Hepatocyte (in vitro differentiated cells): ENCODE measurements around the gene STAC3. TPM values are rescaled to one million over a fixed set of nuclear protein-coding genes. Genes with fewer than 3 reads are reported as not detected.

Source experiments
- DNase-seq: peaks from one replicate; pipeline ENCODE4 v3.0.0-alpha.2; 2016; ENCODE audit warnings: low spot score
- H2AFZ ChIP-seq: fragments of 200-600 bp; sonication (generic); 2 replicates; pipeline ENCODE4 v1.6.0; 2016; ENCODE audit warnings: antibody characterized with exemption, mild to moderate bottlenecking
- H3K27ac ChIP-seq: fragments of 200-600 bp; sonication (generic); 2 replicates; pipeline ENCODE4 v1.5.1; 2016; ENCODE audit warnings: mild to moderate bottlenecking
- H3K27me3 ChIP-seq: fragments of 200-600 bp; sonication (generic); 2 replicates; pipeline ENCODE4 v1.6.1; 2016
- H3K36me3 ChIP-seq: fragments of 200-600 bp; sonication (generic); replicated peaks from 2 replicates; pipeline ENCODE4 v1.5.1; 2016; ENCODE audit warnings: low read depth; ENCODE audit not compliant: insufficient read depth
- H3K4me1 ChIP-seq: fragments of 200-600 bp; sonication (generic); 2 replicates; pipeline ENCODE4 v1.5.1; 2016; ENCODE audit warnings: mild to moderate bottlenecking, moderate library complexity; ENCODE audit not compliant: insufficient read depth
- H3K4me2 ChIP-seq: fragments of 200-600 bp; sonication (generic); 2 replicates; pipeline ENCODE4 v1.6.0; 2016
- H3K4me3 ChIP-seq: fragments of 200-600 bp; sonication (generic); 2 replicates; pipeline ENCODE4 v1.5.1; 2016; ENCODE audit warnings: mild to moderate bottlenecking
- H3K79me2 ChIP-seq: fragments of 200-600 bp; sonication (generic); 2 replicates; pipeline ENCODE4 v1.6.0; 2017; ENCODE audit warnings: mild to moderate bottlenecking
- H3K9me2 ChIP-seq: fragments of 200-600 bp; sonication (generic); replicated peaks from 2 replicates; pipeline ENCODE4 v1.6.0; 2017; ENCODE audit warnings: mild to moderate bottlenecking; ENCODE audit not compliant: insufficient read depth
- H3K9me3 ChIP-seq: fragments of 200-600 bp; sonication (generic); 2 replicates; pipeline ENCODE4 v1.5.1; 2016; ENCODE audit warnings: low read depth, mild to moderate bottlenecking
- H4K20me1 ChIP-seq: fragments of 200-600 bp; sonication (generic); 2 replicates; pipeline ENCODE4 v1.6.0; 2016; ENCODE audit warnings: mild to moderate bottlenecking; ENCODE audit not compliant: insufficient read depth, poor library complexity, severe bottlenecking
- EZH2 ChIP-seq: fragments of 200-600 bp; sonication (generic); IDR thresholded peaks from 2 replicates; pipeline ENCODE4 v1.6.1; 2016; ENCODE audit warnings: antibody characterized with exemption, mild to moderate bottlenecking, borderline replicate concordance
- EZH2phosphoT487 ChIP-seq: fragments of 200-600 bp; sonication (generic); IDR thresholded peaks from one replicate; pipeline ENCODE4 v1.6.1; 2018; ENCODE audit warnings: antibody characterized with exemption, mild to moderate bottlenecking, low read depth, moderate library complexity; ENCODE audit not compliant: unreplicated experiment, severe bottlenecking
- WGBS: methylation state at CpG from one replicate; pipeline ENCODE4 v1.1.6; 2016; ENCODE audit warnings: low lambda C conversion rate; ENCODE audit errors: missing lambda C conversion rate; 5-methylcytosine and 5-hydroxymethylcytosine counted together
- polyA plus RNA-seq: library from polyadenylated mRNA; unstranded; fragments of >200 nt; fragmentation: Nextera tagmentation; extraction: Ambion mirVana; gene quantifications from 2 replicates; pipeline ENCODE4 v1.2.1, GENCODE V29; 2016
- total RNA-seq: library from RNA; depleted of rRNA; stranded (reverse); fragments of >200 nt; gene quantifications from 2 replicates; pipeline ENCODE4 v1.2.3, GENCODE V29; 2014
- TF ChIP-seq, protein P1 (sequence below): fragments of 200-600 bp; sonication (generic); IDR thresholded peaks from 2 replicates; pipeline ENCODE4 v1.5.1; 2016; ENCODE audit warnings: antibody characterized with exemption, mild to moderate bottlenecking; ENCODE audit not compliant: poor library complexity

STAC3 gene
- total and polyA plus RNA-seq, 2 experiments from 2014 or later: 0.23 to 0.83 TPM

DNA sequence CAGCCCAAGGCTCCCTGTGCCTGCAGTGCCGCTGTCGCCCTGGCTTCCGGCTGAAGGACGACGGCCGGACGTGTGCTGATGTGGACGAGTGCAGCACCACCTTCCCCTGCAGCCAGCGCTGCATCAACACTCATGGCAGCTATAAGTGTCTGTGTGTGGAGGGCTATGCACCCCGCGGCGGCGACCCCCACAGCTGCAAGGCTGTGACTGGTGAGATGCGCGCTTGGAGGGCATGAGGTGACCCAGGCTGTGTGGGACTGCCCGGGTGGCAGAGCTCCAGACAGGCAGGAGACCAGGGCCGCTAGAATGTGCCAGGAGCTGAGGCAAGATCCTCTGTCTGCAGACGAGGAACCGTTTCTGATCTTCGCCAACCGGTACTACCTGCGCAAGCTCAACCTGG lies 54.0 kb downstream of the STAC3 start:
- no peaks in the 10 kb centered on the region for H4K20me1 ChIP-seq
- no peak for TF ChIP-seq EZH2
- no peak for TF ChIP-seq EZH2phosphoT487

DNA sequence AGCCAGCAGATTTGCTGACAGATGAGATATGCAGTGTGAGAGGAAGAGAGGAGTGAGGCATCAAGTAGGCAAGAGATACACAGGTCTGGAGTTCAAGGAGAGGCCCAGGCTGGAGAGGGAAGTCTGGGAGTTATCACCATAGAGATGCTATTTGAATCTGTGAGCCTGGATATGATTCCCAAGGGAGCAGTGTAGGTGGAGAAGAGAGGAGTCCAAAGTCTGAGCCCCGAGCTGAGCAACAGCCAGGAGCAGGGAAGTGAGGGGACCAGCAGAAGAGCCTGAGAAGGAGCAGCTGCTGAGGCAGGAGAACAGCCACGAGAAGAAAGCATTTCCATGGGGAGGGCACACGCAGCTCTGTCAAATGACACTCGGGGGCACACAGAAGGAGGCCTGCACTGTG lies 54.5 kb downstream of the STAC3 start:
- Histone ChIP-seq H3K4me1 (no peaks in the 10 kb centered on the region), H3K27ac (no peak overlapping the region), H3K4me3 (no peak overlapping the region), H3K9me3 (no peaks in the 10 kb centered on the region), H4K20me1 (no peaks in the 10 kb centered on the region), H3K9me2 (no peaks in the 10 kb centered on the region), H3K79me2 (no peaks in the 10 kb centered on the region), H3K27me3 (no peaks in the 10 kb centered on the region), H3K4me2 (no peak overlapping the region), H2AFZ (no peak overlapping the region), H3K36me3 (no peaks in the 10 kb centered on the region)
- no peak for DNase-seq
- WGBS: 80% methylated on average over 3 of the region's 4 CpGs
- TF ChIP-seq, protein P1, sequence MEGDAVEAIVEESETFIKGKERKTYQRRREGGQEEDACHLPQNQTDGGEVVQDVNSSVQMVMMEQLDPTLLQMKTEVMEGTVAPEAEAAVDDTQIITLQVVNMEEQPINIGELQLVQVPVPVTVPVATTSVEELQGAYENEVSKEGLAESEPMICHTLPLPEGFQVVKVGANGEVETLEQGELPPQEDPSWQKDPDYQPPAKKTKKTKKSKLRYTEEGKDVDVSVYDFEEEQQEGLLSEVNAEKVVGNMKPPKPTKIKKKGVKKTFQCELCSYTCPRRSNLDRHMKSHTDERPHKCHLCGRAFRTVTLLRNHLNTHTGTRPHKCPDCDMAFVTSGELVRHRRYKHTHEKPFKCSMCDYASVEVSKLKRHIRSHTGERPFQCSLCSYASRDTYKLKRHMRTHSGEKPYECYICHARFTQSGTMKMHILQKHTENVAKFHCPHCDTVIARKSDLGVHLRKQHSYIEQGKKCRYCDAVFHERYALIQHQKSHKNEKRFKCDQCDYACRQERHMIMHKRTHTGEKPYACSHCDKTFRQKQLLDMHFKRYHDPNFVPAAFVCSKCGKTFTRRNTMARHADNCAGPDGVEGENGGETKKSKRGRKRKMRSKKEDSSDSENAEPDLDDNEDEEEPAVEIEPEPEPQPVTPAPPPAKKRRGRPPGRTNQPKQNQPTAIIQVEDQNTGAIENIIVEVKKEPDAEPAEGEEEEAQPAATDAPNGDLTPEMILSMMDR: no peak
- TF ChIP-seq EZH2: no peak
- no peak for TF ChIP-seq EZH2phosphoT487

More for the DNA sequence above, 54.0 kb downstream of the STAC3 start:
- Histone ChIP-seq H3K9me3 (no peaks in the 10 kb centered on the region), H3K9me2 (no peaks in the 10 kb centered on the region), H3K27me3 (no peaks in the 10 kb centered on the region), H2AFZ (no peak overlapping the region), H3K36me3 (no peaks in the 10 kb centered on the region), H3K4me2 (no peak overlapping the region), H3K4me1 (no peaks in the 10 kb centered on the region), H3K27ac (no peak overlapping the region), H3K4me3 (no peak overlapping the region), H3K79me2 (no peaks in the 10 kb centered on the region)
- no peak for DNase-seq
- 97% methylated on average over 22 of the region's 22 CpGs for WGBS

DNA sequence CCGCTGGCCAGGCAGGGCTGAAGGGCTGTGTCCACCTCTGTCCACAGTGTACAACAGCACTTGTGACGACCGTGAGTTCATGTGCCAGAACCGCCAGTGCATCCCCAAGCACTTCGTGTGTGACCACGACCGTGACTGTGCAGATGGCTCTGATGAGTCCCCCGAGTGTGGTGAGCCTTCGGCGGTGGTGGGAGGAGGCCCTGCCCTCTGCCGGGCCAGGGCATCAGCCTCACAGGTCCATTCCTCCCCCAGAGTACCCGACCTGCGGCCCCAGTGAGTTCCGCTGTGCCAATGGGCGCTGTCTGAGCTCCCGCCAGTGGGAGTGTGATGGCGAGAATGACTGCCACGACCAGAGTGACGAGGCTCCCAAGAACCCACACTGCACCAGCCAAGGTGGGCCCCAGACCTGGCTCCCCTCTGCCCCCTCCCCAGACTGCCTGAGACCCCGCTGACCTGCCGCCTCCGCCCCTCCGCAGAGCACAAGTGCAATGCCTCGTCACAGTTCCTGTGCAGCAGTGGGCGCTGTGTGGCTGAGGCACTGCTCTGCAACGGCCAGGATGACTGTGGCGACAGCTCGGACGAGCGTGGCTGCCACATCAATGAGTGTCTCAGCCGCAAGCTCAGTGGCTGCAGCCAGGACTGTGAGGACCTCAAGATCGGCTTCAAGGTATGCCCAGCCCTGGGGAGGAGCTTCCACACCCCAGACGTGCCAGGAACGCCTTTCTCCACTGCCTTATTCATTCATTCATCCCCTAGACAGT lies 55.2 kb downstream of the STAC3 start:
- no peak for DNase-seq
- no peaks in the 10 kb centered on the region for H3K9me3 ChIP-seq
- no peak for TF ChIP-seq EZH2phosphoT487
- no peak for TF ChIP-seq EZH2
- TF ChIP-seq, protein P1: no peak
- H3K36me3 ChIP-seq: no peaks in the 10 kb centered on the region
- H4K20me1 ChIP-seq: no peaks in the 10 kb centered on the region
- no peak overlapping the region for H3K27ac ChIP-seq
- H3K4me1 ChIP-seq: no peaks in the 10 kb centered on the region
- no peaks in the 10 kb centered on the region for H3K9me2 ChIP-seq
- 95% methylated on average over 32 of the region's 34 CpGs for WGBS
- H3K4me2 ChIP-seq: no peak overlapping the region
- H3K4me3 ChIP-seq: no peak overlapping the region
- H3K79me2 ChIP-seq: no peaks in the 10 kb centered on the region
- no peaks in the 10 kb centered on the region for H3K27me3 ChIP-seq
- no peak overlapping the region for H2AFZ ChIP-seq

DNA sequence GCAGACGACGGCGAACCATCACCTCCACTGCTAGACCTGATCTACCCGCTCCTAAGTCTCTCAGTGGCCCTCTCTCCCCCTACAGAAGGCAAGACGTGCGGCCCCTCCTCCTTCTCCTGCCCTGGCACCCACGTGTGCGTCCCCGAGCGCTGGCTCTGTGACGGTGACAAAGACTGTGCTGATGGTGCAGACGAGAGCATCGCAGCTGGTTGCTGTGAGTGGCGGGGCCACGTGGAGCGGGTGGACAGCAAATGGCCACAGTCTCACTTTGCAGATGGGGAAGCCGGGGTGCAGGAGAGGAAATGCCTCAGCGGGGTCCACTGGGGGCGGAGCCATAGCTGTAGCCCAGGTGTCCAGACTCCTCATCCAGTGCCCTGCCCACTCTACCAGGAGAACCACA lies 55.8 kb downstream of the STAC3 start:
- H3K4me3 ChIP-seq: no peak overlapping the region
- H3K27me3 ChIP-seq: no peaks in the 10 kb centered on the region
- no peak for TF ChIP-seq EZH2
- TF ChIP-seq, protein P1: no peak
- TF ChIP-seq EZH2phosphoT487: no peak
- WGBS: 96% methylated on average over 19 of the region's 19 CpGs
- H2AFZ ChIP-seq: no peak overlapping the region
- H3K79me2 ChIP-seq: no peaks in the 10 kb centered on the region
- no peaks in the 10 kb centered on the region for H4K20me1 ChIP-seq
- no peaks in the 10 kb centered on the region for H3K9me2 ChIP-seq
- no peak overlapping the region for H3K4me2 ChIP-seq
- DNase-seq: no peak
- no peaks in the 10 kb centered on the region for H3K9me3 ChIP-seq
- H3K36me3 ChIP-seq: no peaks in the 10 kb centered on the region
- H3K4me1 ChIP-seq: no peaks in the 10 kb centered on the region
- no peak overlapping the region for H3K27ac ChIP-seq
